Spleen (tissue), 11 donors: ENCODE measurements around the gene FDCSP. TPM values are rescaled to one million over a fixed set of nuclear protein-coding genes. Genes with fewer than 3 reads are reported as not detected.

Experiments used
- DNase-seq: peaks from one replicate; pipeline ENCODE4 v3.0.0-alpha.2; 2020
- H3K27ac ChIP-seq, 8 donors: fragments of 200-600 bp; sonication (generic) in 7 of 8; 1 replicate in 4 of 8; 2 replicates in 4 of 8; pipeline versions ENCODE4 v1.5.0 to v1.8.0; 2016 to 2021; ENCODE audit warnings: inconsistent platforms in 4 of 8, mild to moderate bottlenecking in 4 of 8, moderate library complexity in 1 of 8
- H3K27me3 ChIP-seq, 7 donors: fragments of 200-600 bp; sonication (generic) in 6 of 7; replicated peaks in 1 of 7; 1 replicate in 4 of 7; 2 replicates in 3 of 7; pipeline versions ENCODE4 v1.5.0 to v1.8.0; 2016 to 2021; ENCODE audit warnings: inconsistent platforms in 3 of 7, mild to moderate bottlenecking in 1 of 7
- H3K36me3 ChIP-seq, 6 donors: fragments of 200-600 bp; sonication (generic) in 5 of 6; 1 replicate in 4 of 6; 2 replicates in 2 of 6; pipeline versions ENCODE4 v1.5.0 to v1.8.0; 2016 to 2021; ENCODE audit warnings: inconsistent platforms in 2 of 6
- H3K4me1 ChIP-seq, 6 donors: fragments of 200-600 bp; sonication (generic) in 5 of 6; 1 replicate in 3 of 6; 2 replicates in 3 of 6; pipeline versions ENCODE4 v1.5.0 to v1.8.0; 2016 to 2021; ENCODE audit warnings: inconsistent platforms in 3 of 6
- H3K4me3 ChIP-seq, 8 donors: fragments of 200-600 bp; sonication (generic) in 7 of 8; 1 replicate in 4 of 8; 2 replicates in 4 of 8; pipeline versions ENCODE4 v1.5.0 to v1.8.0; 2016 to 2021; ENCODE audit warnings: inconsistent platforms in 4 of 8, mild to moderate bottlenecking in 4 of 8, moderate library complexity in 2 of 8
- H3K9me3 ChIP-seq, 8 donors: fragments of 200-600 bp; sonication (generic) in 7 of 8; 1 replicate in 4 of 8; 2 replicates in 4 of 8; pipeline versions ENCODE4 v1.5.0 to v1.8.0; 2016 to 2021; ENCODE audit warnings: inconsistent platforms in 4 of 8
- POLR2A ChIP-seq, 3 donors: fragments of 450-650 bp; IDR thresholded peaks; one replicate each; pipeline ENCODE4 v1.5.1; 2017; ENCODE audit warnings: antibody characterized with exemption in 3 of 3, mild to moderate bottlenecking in 1 of 3
- POLR2AphosphoS5 ChIP-seq, 3 donors: sonication (generic); formaldehyde crosslinking; IDR thresholded peaks; one replicate each; pipeline ENCODE4 v1.5.1; 2017; ENCODE audit warnings: antibody characterized with exemption in 3 of 3
- WGBS, 5 donors: extraction: QIAGEN DNeasy Blood & Tissue Kit in 3 of 5; methylation state at CpG; one replicate each; pipeline versions ENCODE4 v1.1.5 to v1.1.7; 2013 to 2018; 5-methylcytosine and 5-hydroxymethylcytosine counted together
- intact Hi-C: fragments of 100-400 bp; cut with DNase I; formaldehyde crosslinking; loops from one replicate; pipeline ENCODE4 v1.15.0; 2023; ENCODE audit warnings: low total_unique reads
- polyA plus RNA-seq, 3 donors: library from polyadenylated mRNA; stranded (reverse); fragments of 200-250 nt; gene quantifications; one replicate each; pipeline ENCODE4 v1.2.1, GENCODE V29; 2013
- total RNA-seq, 7 donors: library from RNA; depleted of rRNA in 3 of 7; stranded (reverse); fragments of >200 nt in 3 of 7; fragmentation: NEBNext Ultra II Directional in 4 of 7; extraction: Animal tissue kit (Norgen Biotek cat#: 25700) in 4 of 7; gene quantifications; one replicate each; pipeline versions ENCODE4 v1.1.0 to v1.2.1, GENCODE V29; 2016 to 2021
- TF ChIP-seq, protein P1 (sequence below), 11 experiments: fragments of 200-600 bp in 7 of 11; fragments of 450-650 bp in 4 of 11; sonication (generic) in 4 of 11; IDR thresholded peaks in 8 of 11; conservative IDR thresholded peaks in 3 of 11; 1 replicate in 7 of 11; 2 replicates in 4 of 11; pipeline versions ENCODE4 v1.4.0 to v1.8.0; 2016 to 2021; ENCODE audit warnings: antibody characterized with exemption in 11 of 11, inconsistent platforms in 4 of 11, mild to moderate bottlenecking in 1 of 11
- donor health status: healthy with polysubstance abuse.
- donor health status: DM: no; HTN: no; CAD: no; lungs with moderate emphysema.
- donor health status: DM: no; HTN: no; CAD: no.
- donor health status: Bipolar disorder and iron deficiency.
- donor health status: healthy.
- donor health status: DM: no; HTN: no; CAD: no.
- donor health status: DM: yes; HTN: yes; CAD: no.

FDCSP gene
- total and polyA plus RNA-seq, 10 donors, result 2.8 to 1,396 (median 13.2) TPM

DNA sequence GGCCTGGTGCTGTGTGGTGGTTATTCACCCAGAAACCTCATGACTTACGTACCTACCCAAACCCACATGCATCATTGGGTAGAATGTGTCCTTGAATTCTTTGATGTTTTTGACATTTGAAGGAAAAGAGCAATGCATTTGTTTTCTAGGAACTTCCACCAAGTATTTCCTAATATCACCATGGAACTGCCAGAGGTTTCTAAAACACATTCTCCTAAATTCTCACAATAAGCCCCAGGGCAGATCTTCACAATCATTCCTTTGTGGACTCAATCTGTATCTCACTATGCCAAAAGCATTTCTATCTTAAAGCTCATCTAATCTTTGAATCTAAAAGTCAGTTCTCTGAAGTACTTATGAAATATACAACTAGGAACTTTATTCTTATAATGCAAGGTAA is 38.7 kb upstream of the FDCSP start:
- no peak overlapping the region for H3K4me3 ChIP-seq
- H3K27me3 ChIP-seq, result no peaks in the 10 kb centered on the region
- H3K4me1 ChIP-seq, result no peaks in the 10 kb centered on the region
- DNase-seq, result no peak
- 72 to 86% (median 83%) methylated on average over 1 of the region's 1 CpG for WGBS, 5 donors
- H3K27ac ChIP-seq, result no peak overlapping the region
- intact Hi-C loops, result no loop called here
- TF ChIP-seq POLR2A (IDR thresholded peaks at IDR 0.05), result no peak
- TF ChIP-seq, protein P1, sequence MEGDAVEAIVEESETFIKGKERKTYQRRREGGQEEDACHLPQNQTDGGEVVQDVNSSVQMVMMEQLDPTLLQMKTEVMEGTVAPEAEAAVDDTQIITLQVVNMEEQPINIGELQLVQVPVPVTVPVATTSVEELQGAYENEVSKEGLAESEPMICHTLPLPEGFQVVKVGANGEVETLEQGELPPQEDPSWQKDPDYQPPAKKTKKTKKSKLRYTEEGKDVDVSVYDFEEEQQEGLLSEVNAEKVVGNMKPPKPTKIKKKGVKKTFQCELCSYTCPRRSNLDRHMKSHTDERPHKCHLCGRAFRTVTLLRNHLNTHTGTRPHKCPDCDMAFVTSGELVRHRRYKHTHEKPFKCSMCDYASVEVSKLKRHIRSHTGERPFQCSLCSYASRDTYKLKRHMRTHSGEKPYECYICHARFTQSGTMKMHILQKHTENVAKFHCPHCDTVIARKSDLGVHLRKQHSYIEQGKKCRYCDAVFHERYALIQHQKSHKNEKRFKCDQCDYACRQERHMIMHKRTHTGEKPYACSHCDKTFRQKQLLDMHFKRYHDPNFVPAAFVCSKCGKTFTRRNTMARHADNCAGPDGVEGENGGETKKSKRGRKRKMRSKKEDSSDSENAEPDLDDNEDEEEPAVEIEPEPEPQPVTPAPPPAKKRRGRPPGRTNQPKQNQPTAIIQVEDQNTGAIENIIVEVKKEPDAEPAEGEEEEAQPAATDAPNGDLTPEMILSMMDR (IDR thresholded peaks at IDR 0.05 in 8 of 11, conservative IDR thresholded peaks at IDR 0.05 in 3 of 11), result no peak
- no peak for TF ChIP-seq POLR2AphosphoS5 (IDR thresholded peaks at IDR 0.05)
- no peaks in the 10 kb centered on the region for H3K36me3 ChIP-seq
- no peaks in the 10 kb centered on the region for H3K9me3 ChIP-seq

DNA sequence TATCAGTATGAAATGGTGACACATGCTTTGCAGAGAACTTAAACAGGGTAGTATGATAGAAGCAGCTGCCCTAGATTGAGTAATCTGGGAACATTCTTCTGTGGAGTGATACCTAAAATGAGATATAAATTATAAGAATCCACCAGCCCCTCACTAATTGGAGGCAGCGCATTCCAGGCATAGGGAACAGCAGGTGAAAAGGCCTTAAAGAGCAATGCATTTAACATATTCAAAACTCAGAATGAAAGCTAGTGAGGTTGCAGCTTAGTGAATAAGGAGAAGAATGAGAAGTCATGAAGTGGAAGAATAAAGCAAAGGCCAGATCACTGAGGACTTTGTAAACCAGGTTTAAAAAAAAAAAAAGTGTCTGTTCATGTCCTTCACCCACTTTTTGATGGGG is 35.3 kb upstream of the FDCSP start:
- 84 to 98% (median 97%) methylated on average over 1 of the region's 1 CpG for WGBS, 5 donors
- no peaks in the 10 kb centered on the region for H3K36me3 ChIP-seq
- intact Hi-C loops, result no loop called here

DNA sequence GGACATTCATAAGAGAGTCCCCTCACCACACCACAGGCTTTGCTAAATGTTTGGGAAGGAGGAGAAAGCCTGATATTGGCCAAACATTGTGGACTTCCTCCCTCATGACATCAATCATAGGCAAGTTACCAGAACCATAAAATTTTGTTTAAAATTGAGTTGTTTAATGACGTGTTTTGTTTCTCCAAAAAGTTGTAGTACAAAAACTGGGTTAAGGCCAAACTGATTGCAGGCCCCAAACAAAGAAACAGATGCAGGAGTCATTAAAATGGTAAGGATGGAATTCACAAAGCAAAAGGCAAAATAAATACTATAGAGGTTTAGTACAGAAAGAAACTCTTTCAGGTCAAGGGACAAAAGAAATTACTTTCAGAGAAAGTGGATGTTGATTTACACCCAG is 34.3 kb upstream of the FDCSP start:
- no peak overlapping the region for H3K4me3 ChIP-seq
- no peaks in the 10 kb centered on the region for H3K9me3 ChIP-seq
- intact Hi-C loops, result no loop called here
- no peaks in the 10 kb centered on the region for H3K4me1 ChIP-seq
- H3K27ac ChIP-seq, result no peak overlapping the region
- TF ChIP-seq POLR2A (IDR thresholded peaks at IDR 0.05) (no peak), POLR2AphosphoS5 (IDR thresholded peaks at IDR 0.05) (no peak)
- TF ChIP-seq, protein P1 (IDR thresholded peaks at IDR 0.05 in 8 of 11, conservative IDR thresholded peaks at IDR 0.05 in 3 of 11), result no peak
- DNase-seq, result no peak
- 50 to 76% (median 59%) methylated on average over 1 of the region's 1 CpG for WGBS, 5 donors
- H3K36me3 ChIP-seq, result no peaks in the 10 kb centered on the region
- no peaks in the 10 kb centered on the region for H3K27me3 ChIP-seq

More for the DNA sequence above, 35.3 kb upstream of the FDCSP start:
- DNase-seq, result no peak
- Histone ChIP-seq H3K9me3 (no peaks in the 10 kb centered on the region), H3K4me1 (no peaks in the 10 kb centered on the region), H3K27me3 (no peaks in the 10 kb centered on the region), H3K4me3 (no peak overlapping the region), H3K27ac (no peak overlapping the region)
- TF ChIP-seq POLR2AphosphoS5 (IDR thresholded peaks at IDR 0.05) (no peak), POLR2A (IDR thresholded peaks at IDR 0.05) (no peak)
- TF ChIP-seq, protein P1 (IDR thresholded peaks at IDR 0.05 in 8 of 11, conservative IDR thresholded peaks at IDR 0.05 in 3 of 11), result no peak

DNA sequence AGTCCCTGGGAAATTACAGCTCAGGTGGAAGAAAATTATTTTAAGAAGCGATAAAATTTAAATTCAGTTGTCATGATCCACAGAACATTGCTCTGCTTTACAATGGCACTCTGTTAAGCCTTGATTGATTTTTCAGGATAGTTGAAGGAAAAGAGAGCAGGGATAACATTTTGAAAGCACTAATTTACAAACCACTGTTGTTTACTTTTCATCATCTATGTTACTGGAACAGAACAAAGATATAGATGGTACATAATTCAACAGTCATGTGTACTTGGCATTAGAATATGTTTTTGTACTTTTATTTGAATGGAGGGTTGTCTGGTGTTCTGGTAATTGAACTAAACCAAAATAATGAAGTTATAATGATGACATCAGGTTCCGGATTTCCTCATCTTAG is 33.0 kb upstream of the FDCSP start:
- WGBS, 5 donors, result 88 to 96% (median 95%) methylated on average over 2 of the region's 2 CpGs
- Histone ChIP-seq H3K4me3 (no peak overlapping the region), H3K27ac (no peak overlapping the region), H3K27me3 (no peaks in the 10 kb centered on the region), H3K9me3 (no peaks in the 10 kb centered on the region), H3K36me3 (no peaks in the 10 kb centered on the region), H3K4me1 (no peaks in the 10 kb centered on the region)
- intact Hi-C loops, result no loop called here
- DNase-seq, result no peak
- TF ChIP-seq POLR2AphosphoS5 (IDR thresholded peaks at IDR 0.05) (no peak), POLR2A (IDR thresholded peaks at IDR 0.05) (no peak)
- TF ChIP-seq, protein P1 (IDR thresholded peaks at IDR 0.05 in 8 of 11, conservative IDR thresholded peaks at IDR 0.05 in 3 of 11), result no peak
